Trophoblast cell (in vitro differentiated cells and primary cell): ENCODE measurements around the gene LBP.

Source experiments
- DNase-seq, 2 donors: peaks; one replicate each; pipeline ENCODE4 v3.0.0-alpha.2; 2016
- H2AFZ ChIP-seq: 2 replicates; pipeline ENCODE4 v1.6.1; 2013; ENCODE audit warnings: low read length, moderate library complexity, mild to moderate bottlenecking; ENCODE audit not compliant: insufficient read depth, poor library complexity
- H2AK5ac ChIP-seq: 2 replicates; pipeline ENCODE4 v1.6.1; 2013; ENCODE audit warnings: mild to moderate bottlenecking, low read length
- H2BK120ac ChIP-seq: 2 replicates; pipeline ENCODE4 v1.6.1; 2013; ENCODE audit warnings: low read length, mild to moderate bottlenecking, moderate library complexity; ENCODE audit not compliant: insufficient read depth, poor library complexity
- H2BK12ac ChIP-seq: 2 replicates; pipeline ENCODE4 v1.6.1; 2013; ENCODE audit warnings: mild to moderate bottlenecking, low read length, moderate library complexity
- H2BK5ac ChIP-seq: 2 replicates; pipeline ENCODE4 v1.6.1; 2013; ENCODE audit warnings: low read length, low read depth, moderate library complexity, mild to moderate bottlenecking; ENCODE audit not compliant: poor library complexity
- H3K14ac ChIP-seq: 2 replicates; pipeline ENCODE4 v1.6.1; 2013; ENCODE audit warnings: mild to moderate bottlenecking, low read length
- H3K18ac ChIP-seq: 2 replicates; pipeline ENCODE4 v1.6.1; 2013; ENCODE audit warnings: mild to moderate bottlenecking, low read length
- H3K23ac ChIP-seq: 2 replicates; pipeline ENCODE4 v1.6.1; 2013; ENCODE audit warnings: low read length
- H3K27ac ChIP-seq: 2 replicates; pipeline ENCODE4 v1.5.1; 2013; ENCODE audit warnings: low read depth, mild to moderate bottlenecking, inconsistent platforms, low read length, moderate library complexity
- H3K27me3 ChIP-seq: 2 replicates; pipeline ENCODE4 v1.6.1; 2013; ENCODE audit warnings: inconsistent platforms, mild to moderate bottlenecking, low read length, moderate library complexity; ENCODE audit not compliant: insufficient read depth
- H3K36me3 ChIP-seq, 2 experiments: 1 replicate in 1 of 2; 2 replicates in 1 of 2; pipeline ENCODE4 v1.6.1; 2013; ENCODE audit warnings: low read length in 2 of 2, mild to moderate bottlenecking in 2 of 2, moderate library complexity in 1 of 2; ENCODE audit not compliant: insufficient read depth in 2 of 2, control insufficient read depth in 1 of 2
- H3K4ac ChIP-seq: 2 replicates; pipeline ENCODE4 v1.6.1; 2013; ENCODE audit warnings: low read depth, mild to moderate bottlenecking, low read length, moderate library complexity
- H3K4me1 ChIP-seq, 2 experiments: 1 replicate in 1 of 2; 2 replicates in 1 of 2; pipeline ENCODE4 v1.6.1; 2013; ENCODE audit warnings: low read length in 2 of 2, mild to moderate bottlenecking in 2 of 2, moderate library complexity in 1 of 2; ENCODE audit not compliant: insufficient read depth in 2 of 2, control insufficient read depth in 1 of 2
- H3K4me2 ChIP-seq: 2 replicates; pipeline ENCODE4 v1.6.1; 2013; ENCODE audit warnings: inconsistent platforms, mild to moderate bottlenecking, low read length, moderate library complexity
- H3K4me3 ChIP-seq: 2 replicates; pipeline ENCODE4 v1.5.1; 2013; ENCODE audit warnings: mild to moderate bottlenecking, low read depth, low read length, inconsistent platforms
- H3K79me1 ChIP-seq: one replicate; pipeline ENCODE4 v1.6.1; 2013; ENCODE audit warnings: low read length
- H3K79me2 ChIP-seq: 2 replicates; pipeline ENCODE4 v1.6.1; 2013; ENCODE audit warnings: low read length, mild to moderate bottlenecking; ENCODE audit not compliant: control insufficient read depth, insufficient read depth, poor library complexity
- H3K9ac ChIP-seq: 2 replicates; pipeline ENCODE4 v1.6.1; 2013; ENCODE audit warnings: mild to moderate bottlenecking, low read length
- H3K9me3 ChIP-seq: 2 replicates; pipeline ENCODE4 v1.6.1; 2013; ENCODE audit warnings: low read depth, mild to moderate bottlenecking, control low read depth, inconsistent platforms, low read length; ENCODE audit not compliant: insufficient read depth
- H4K12ac ChIP-seq: 2 replicates; pipeline ENCODE4 v1.6.1; 2013; ENCODE audit warnings: low read depth, mild to moderate bottlenecking, low read length, moderate library complexity
- H4K8ac ChIP-seq: 2 replicates; pipeline ENCODE4 v1.6.1; 2013; ENCODE audit warnings: low read depth, mild to moderate bottlenecking, low read length, moderate library complexity
- H4K91ac ChIP-seq: one replicate; pipeline ENCODE4 v1.6.1; 2013; ENCODE audit warnings: low read depth, mild to moderate bottlenecking, low read length, moderate library complexity
- WGBS: extraction: QIAGEN DNeasy Blood & Tissue Kit; methylation state at CpG from one replicate; pipeline ENCODE4 v1.1.7; 2013; ENCODE audit warnings: missing lambda C conversion rate; ENCODE audit not compliant: insufficient read length, insufficient coverage; ENCODE audit errors: extremely low coverage; 5-methylcytosine and 5-hydroxymethylcytosine counted together

LBP gene

GRCh38 chr20:38421915-38422314, 75.6 kb downstream of the LBP start:
- H3K36me3 ChIP-seq: peaks cover 66 to 83% of the 10 kb centered on the region in 2 experiments
- peak overlapping the region; percentile 29 for H3K9ac ChIP-seq
- no peaks in the 10 kb centered on the region for H3K4me1 ChIP-seq
- no peak overlapping the region for H2BK120ac ChIP-seq
- H2BK12ac ChIP-seq: no peak overlapping the region
- H3K9me3 ChIP-seq: peaks cover 2% of the 10 kb centered on the region
- no peak overlapping the region for H3K18ac ChIP-seq
- H3K4me2 ChIP-seq: no peak overlapping the region
- H3K27ac ChIP-seq: no peak overlapping the region
- H4K91ac ChIP-seq: no peak overlapping the region
- no peaks in the 10 kb centered on the region for H3K79me1 ChIP-seq
- no peak for DNase-seq
- WGBS: no CpG with 5 or more reads among the region's 10 CpGs
- no peak overlapping the region for H2AFZ ChIP-seq
- no peak overlapping the region for H4K12ac ChIP-seq
- no peak overlapping the region for H2BK5ac ChIP-seq
- H2AK5ac ChIP-seq: no peak overlapping the region
- H4K8ac ChIP-seq: no peak overlapping the region
- H3K23ac ChIP-seq: no peak overlapping the region
- H3K14ac ChIP-seq: no peak overlapping the region
- no peak overlapping the region for H3K4ac ChIP-seq
- no peaks in the 10 kb centered on the region for H3K27me3 ChIP-seq
- H3K79me2 ChIP-seq: no peaks in the 10 kb centered on the region
- no peak overlapping the region for H3K4me3 ChIP-seq

- no peak overlapping the region for H3K14ac ChIP-seq
- H3K79me2 ChIP-seq: no peaks in the 10 kb centered on the region
- WGBS: no CpG with 5 or more reads among the region's 4 CpGs
- no peak overlapping the region for H2BK120ac ChIP-seq
- no peak overlapping the region for H3K27ac ChIP-seq
- H3K4me2 ChIP-seq: no peak overlapping the region
- H3K23ac ChIP-seq: no peak overlapping the region
- H3K27me3 ChIP-seq: no peaks in the 10 kb centered on the region
- no peak overlapping the region for H2BK5ac ChIP-seq
- no peak overlapping the region for H4K8ac ChIP-seq
- no peak overlapping the region for H3K4me3 ChIP-seq
- H4K91ac ChIP-seq: no peak overlapping the region
- H3K18ac ChIP-seq: no peak overlapping the region
- no peak overlapping the region for H2BK12ac ChIP-seq
- no peak overlapping the region for H2AK5ac ChIP-seq
- no peak overlapping the region for H3K4ac ChIP-seq
- peaks cover 2% of the 10 kb centered on the region for H3K9me3 ChIP-seq
- DNase-seq: no peak
- no peaks in the 10 kb centered on the region for H3K4me1 ChIP-seq
- H2AFZ ChIP-seq: no peak overlapping the region
- H3K9ac ChIP-seq: no peak overlapping the region
- H4K12ac ChIP-seq: no peak overlapping the region
- H3K36me3 ChIP-seq: peaks cover 79 to 94% of the 10 kb centered on the region in 2 experiments
- H3K79me1 ChIP-seq: no peaks in the 10 kb centered on the region
These were observed 77.3 kb downstream of the LBP start for GRCh38 chr20:38423541-38423940.

GRCh38 chr20:38424401-38424800, 78.1 kb downstream of the LBP start:
- Histone ChIP-seq H2AK5ac (no peak overlapping the region), H2BK120ac (no peak overlapping the region), H2BK5ac (no peak overlapping the region), H4K8ac (no peak overlapping the region), H3K79me2 (no peaks in the 10 kb centered on the region), H2AFZ (no peak overlapping the region), H3K79me1 (no peaks in the 10 kb centered on the region), H3K9me3 (peaks cover 2% of the 10 kb centered on the region), H4K91ac (no peak overlapping the region), H3K18ac (no peak overlapping the region), H3K14ac (no peak overlapping the region), H3K4me3 (no peak overlapping the region), H4K12ac (no peak overlapping the region), H3K9ac (no peak overlapping the region), H3K4me1 (no peaks in the 10 kb centered on the region), H2BK12ac (no peak overlapping the region), H3K4me2 (no peak overlapping the region), H3K36me3 (peaks cover 81 to 95% of the 10 kb centered on the region in 2 experiments), H3K4ac (no peak overlapping the region), H3K27me3 (no peaks in the 10 kb centered on the region), H3K27ac (no peak overlapping the region), H3K23ac (no peak overlapping the region)
- DNase-seq: no peak
- no CpG with 5 or more reads among the region's 1 CpG for WGBS

GRCh38 chr20:38426006-38426897, 80.0 kb downstream of the LBP start:
- Histone ChIP-seq H3K79me2 (no peaks in the 10 kb centered on the region), H3K27ac (no peak overlapping the region), H3K4me3 (no peak overlapping the region), H3K79me1 (no peaks in the 10 kb centered on the region), H3K36me3 (peaks cover 79 to 92% of the 10 kb centered on the region in 2 experiments), H2BK12ac (no peak overlapping the region), H3K9me3 (peaks cover 2% of the 10 kb centered on the region), H3K27me3 (no peaks in the 10 kb centered on the region), H3K14ac (no peak overlapping the region), H2AK5ac (no peak overlapping the region), H2AFZ (no peak overlapping the region), H4K8ac (no peak overlapping the region), H2BK120ac (no peak overlapping the region), H3K23ac (no peak overlapping the region), H3K4ac (no peak overlapping the region), H4K91ac (no peak overlapping the region), H4K12ac (no peak overlapping the region), H3K4me2 (no peak overlapping the region), H2BK5ac (no peak overlapping the region), H3K9ac (no peak overlapping the region), H3K18ac (no peak overlapping the region), H3K4me1 (no peaks in the 10 kb centered on the region)
- WGBS: no CpG with 5 or more reads among the region's 15 CpGs
- DNase-seq: no peak
